H9 (cell line): Measurements from ENCODE around the gene LHCGR. TPM values are rescaled to one million over a fixed set of nuclear protein-coding genes. Genes with fewer than 3 reads are reported as not detected.

ENCODE experiments used
- DNase-seq: peaks from one replicate; pipeline ENCODE4 v3.0.0-alpha.2; 2017
- H2AFZ ChIP-seq: one replicate; pipeline ENCODE4 v1.6.1; 2013; ENCODE audit warnings: mild to moderate bottlenecking, low read length, control low read depth, moderate library complexity
- H2AK5ac ChIP-seq: 2 replicates; pipeline ENCODE4 v1.6.1; 2013; ENCODE audit warnings: low read length, control low read depth, mixed read lengths; ENCODE audit not compliant: insufficient read length
- H2BK120ac ChIP-seq: one replicate; pipeline ENCODE4 v1.6.1; 2013; ENCODE audit warnings: low read depth, mild to moderate bottlenecking, low read length, control low read depth, inconsistent platforms; ENCODE audit not compliant: poor library complexity, severe bottlenecking
- H2BK12ac ChIP-seq: 2 replicates; pipeline ENCODE4 v1.6.1; 2013; ENCODE audit warnings: low read length, control low read depth, mixed read lengths, low read depth; ENCODE audit not compliant: insufficient read length
- H2BK15ac ChIP-seq: 2 replicates; pipeline ENCODE4 v1.6.1; 2013; ENCODE audit warnings: low read depth, low read length, control low read depth
- H2BK20ac ChIP-seq: one replicate; pipeline ENCODE4 v1.6.1; 2013; ENCODE audit warnings: low read depth, mild to moderate bottlenecking, low read length, control low read depth, inconsistent platforms; ENCODE audit not compliant: poor library complexity, severe bottlenecking
- H2BK5ac ChIP-seq: 2 replicates; pipeline ENCODE4 v1.6.1; 2013; ENCODE audit warnings: low read length, control low read depth, mixed read lengths; ENCODE audit not compliant: insufficient read length
- H3K14ac ChIP-seq: 2 replicates; pipeline ENCODE4 v1.6.1; 2013; ENCODE audit warnings: low read length, control low read depth; ENCODE audit not compliant: insufficient read depth
- H3K18ac ChIP-seq: 2 replicates; pipeline ENCODE4 v1.6.1; 2013; ENCODE audit warnings: low read depth, mild to moderate bottlenecking, mixed read lengths, low read length, control low read depth; ENCODE audit not compliant: insufficient read length
- H3K23ac ChIP-seq: 2 replicates; pipeline ENCODE4 v1.6.1; 2013; ENCODE audit warnings: low read length, control low read depth, mixed read lengths, low read depth; ENCODE audit not compliant: insufficient read length
- H3K23me2 ChIP-seq: 2 replicates; pipeline ENCODE4 v1.6.1; 2013; ENCODE audit warnings: low read depth, mild to moderate bottlenecking, mixed read lengths, low read length, control low read depth; ENCODE audit not compliant: insufficient read length, poor library complexity, severe bottlenecking
- H3K27ac ChIP-seq: 2 replicates; pipeline ENCODE4 v1.5.1; 2013; ENCODE audit warnings: low read length, control low read depth, mixed read lengths, low read depth; ENCODE audit not compliant: insufficient read length
- H3K27me3 ChIP-seq: 2 replicates; pipeline ENCODE4 v1.6.1; 2013; ENCODE audit warnings: low read length, control low read depth, inconsistent platforms; ENCODE audit not compliant: insufficient read depth
- H3K4ac ChIP-seq: 2 replicates; pipeline ENCODE4 v1.6.1; 2013; ENCODE audit warnings: low read depth, mild to moderate bottlenecking, control low read depth, inconsistent platforms, low read length, moderate library complexity
- H3K4me1 ChIP-seq: 2 replicates; pipeline ENCODE4 v1.6.1; 2013; ENCODE audit warnings: low read length, control low read depth, inconsistent platforms; ENCODE audit not compliant: insufficient read depth
- H3K4me2 ChIP-seq: 2 replicates; pipeline ENCODE4 v1.6.1; 2013; ENCODE audit warnings: low read length, control low read depth, mixed read lengths; ENCODE audit not compliant: insufficient read length, insufficient read depth
- H3K56ac ChIP-seq: 2 replicates; pipeline ENCODE4 v1.6.1; 2013; ENCODE audit warnings: low read depth, mild to moderate bottlenecking, mixed read lengths, low read length, control low read depth; ENCODE audit not compliant: insufficient read length
- H3K79me1 ChIP-seq: 2 replicates; pipeline ENCODE4 v1.6.1; 2013; ENCODE audit warnings: low read depth, mild to moderate bottlenecking, moderate library complexity, low read length, control low read depth, inconsistent platforms; ENCODE audit not compliant: insufficient read depth, poor library complexity, severe bottlenecking
- H3K79me2 ChIP-seq: 2 replicates; pipeline ENCODE4 v1.6.1; 2013; ENCODE audit warnings: low read length, control low read depth, inconsistent platforms; ENCODE audit not compliant: insufficient read depth
- H3K9ac ChIP-seq: 2 replicates; pipeline ENCODE4 v1.6.1; 2013; ENCODE audit warnings: low read length, control low read depth, mixed read lengths; ENCODE audit not compliant: insufficient read length; ENCODE audit errors: extremely low read depth
- H3K9me3 ChIP-seq: one replicate; pipeline ENCODE4 v1.6.1; 2013; ENCODE audit warnings: low read depth, low read length, inconsistent platforms; ENCODE audit not compliant: control insufficient read depth
- H3T11ph ChIP-seq: one replicate; pipeline ENCODE4 v1.6.1; 2013; ENCODE audit warnings: mild to moderate bottlenecking, low read length, control low read depth, inconsistent platforms
- H4K20me1 ChIP-seq: one replicate; pipeline ENCODE4 v1.6.1; 2013; ENCODE audit not compliant: control insufficient read depth, insufficient read length, insufficient read depth
- H4K5ac ChIP-seq: 2 replicates; pipeline ENCODE4 v1.6.1; 2013; ENCODE audit warnings: low read depth, mild to moderate bottlenecking, mixed read lengths, low read length, control low read depth; ENCODE audit not compliant: insufficient read length
- H4K8ac ChIP-seq: replicated peaks from 2 replicates; pipeline ENCODE4 v1.6.1; 2013; ENCODE audit warnings: low read length, control low read depth, mixed read lengths, low read depth; ENCODE audit not compliant: insufficient read length
- H4K91ac ChIP-seq: 2 replicates; pipeline ENCODE4 v1.6.1; 2013; ENCODE audit warnings: low read depth, mild to moderate bottlenecking, moderate library complexity, mixed read lengths, low read length, control low read depth; ENCODE audit not compliant: insufficient read length
- H3K27ac Mint-ChIP-seq, 3 experiments: 2 replicates in 2 of 3; 3 replicates in 1 of 3; pipeline ENCODE4 v1.8.0; 2020 to 2021; ENCODE audit warnings: mixed read lengths in 3 of 3, mild to moderate bottlenecking in 1 of 3, moderate library complexity in 1 of 3
- H3K27me3 Mint-ChIP-seq: 2 replicates; pipeline ENCODE4 v1.8.0; 2021; ENCODE audit warnings: low read depth, mild to moderate bottlenecking, moderate library complexity, mixed read lengths
- H3K36me3 Mint-ChIP-seq, 3 experiments: 2 replicates in 2 of 3; 3 replicates in 1 of 3; pipeline ENCODE4 v1.8.0; 2020 to 2021; ENCODE audit warnings: low read depth in 3 of 3, mixed read lengths in 3 of 3; ENCODE audit not compliant: insufficient read depth in 1 of 3
- H3K4me1 Mint-ChIP-seq, 2 experiments: 2 replicates each; pipeline ENCODE4 v1.8.0; 2020; ENCODE audit warnings: mixed read lengths in 2 of 2
- H3K4me3 Mint-ChIP-seq, 2 experiments: 2 replicates in 1 of 2; 3 replicates in 1 of 2; pipeline ENCODE4 v1.8.0; 2020 to 2021; ENCODE audit warnings: mild to moderate bottlenecking in 2 of 2, mixed read lengths in 2 of 2, moderate library complexity in 1 of 2
- H3K9me3 Mint-ChIP-seq, 2 experiments: 2 replicates in 1 of 2; 3 replicates in 1 of 2; pipeline ENCODE4 v1.8.0; 2020; ENCODE audit warnings: mild to moderate bottlenecking in 2 of 2, mixed read lengths in 2 of 2, moderate library complexity in 1 of 2
- CTCF ChIP-seq: fragments of 200-600 bp; sonication (generic); conservative IDR thresholded peaks from 3 replicates; pipeline ENCODE4 v1.8.0; 2021; ENCODE audit warnings: antibody characterized with exemption, mild to moderate bottlenecking
- WGBS: extraction: QIAGEN DNeasy Blood & Tissue Kit; methylation state at CpG from one replicate; pipeline ENCODE4 v1.1.7; 2013; ENCODE audit warnings: missing lambda C conversion rate, low lambda C conversion rate, mixed read lengths; ENCODE audit not compliant: insufficient read length; ENCODE audit errors: extremely low coverage; 5-methylcytosine and 5-hydroxymethylcytosine counted together
- total RNA-seq: library from RNA; stranded (reverse); gene quantifications from 2 replicates; pipeline ENCODE4 v1.2.1, GENCODE V29; 2021

The LHCGR gene
- total RNA-seq, 1 experiment from 2014 or later, result 0.44 TPM

GRCh38 chr2:48724278-48724677 is 31.2 kb downstream of the LHCGR start:
- Histone ChIP-seq H3K23me2 (no peaks in the 10 kb centered on the region), H3K4me1 (no peaks in the 10 kb centered on the region; the same call in 1 of the 2 replicates), H4K20me1 (no peaks in the 10 kb centered on the region), H2BK20ac (no peak overlapping the region), H3K23ac (no peak overlapping the region), H4K91ac (no peak overlapping the region), H2BK120ac (no peak overlapping the region), H3K9me3 (no peaks in the 10 kb centered on the region), H4K5ac (no peak overlapping the region), H2BK12ac (no peak overlapping the region), H3T11ph (no peak overlapping the region), H4K8ac (no peak overlapping the region), H3K27ac (no peak overlapping the region), H3K4ac (no peak overlapping the region), H3K27me3 (no peaks in the 10 kb centered on the region), H3K14ac (no peak overlapping the region), H2BK5ac (no peak overlapping the region), H3K79me2 (no peaks in the 10 kb centered on the region), H2AFZ (no peak overlapping the region), H3K56ac (no peak overlapping the region), H3K4me2 (no peak overlapping the region), H2BK15ac (no peak overlapping the region), H3K18ac (no peak overlapping the region), H3K9ac (no peak overlapping the region), H2AK5ac (no peak overlapping the region), H3K79me1 (no peaks in the 10 kb centered on the region)
- no peak for DNase-seq
- no peaks in the 10 kb centered on the region; the same call in 1 of the 2 replicates for H3K27me3 Mint-ChIP-seq
- H3K27ac Mint-ChIP-seq, result no peak overlapping the region
- TF ChIP-seq CTCF, result no peak
- WGBS, result no CpG with 5 or more reads among the region's 2 CpGs
- no peaks in the 10 kb centered on the region for H3K36me3 Mint-ChIP-seq
- no peak overlapping the region for H3K4me3 Mint-ChIP-seq
- no peaks in the 10 kb centered on the region for H3K9me3 Mint-ChIP-seq
- peaks cover 10 to 26% of the 10 kb centered on the region in 2 experiments for H3K4me1 Mint-ChIP-seq
